H1 (cell line): ENCODE data around the gene FKBP6.

ENCODE experiments used
- CEBPB ChIP-seq: IDR thresholded peaks from 2 replicates; pipeline ENCODE4 v1.6.1; 2012; ENCODE audit warnings: low read depth, low read length
- EP300 ChIP-seq, 2 experiments: IDR thresholded peaks; 1 replicate in 1 of 2; 2 replicates in 1 of 2; pipeline ENCODE4 v1.6.1; 2011 to 2012; ENCODE audit warnings: low read depth in 2 of 2, low read length in 2 of 2, mild to moderate bottlenecking in 2 of 2, borderline replicate concordance in 1 of 2, inconsistent platforms in 1 of 2, moderate library complexity in 1 of 2
- EZH2 ChIP-seq: fragments of 200-600 bp; sonication (generic); IDR thresholded peaks from 2 replicates; pipeline ENCODE4 v1.7.1; 2012; ENCODE audit warnings: low read depth, mild to moderate bottlenecking, moderate library complexity, low read length, inconsistent platforms; ENCODE audit not compliant: severe bottlenecking
- JUND ChIP-seq: IDR thresholded peaks from 2 replicates; pipeline ENCODE4 v1.6.1; 2011; ENCODE audit warnings: mild to moderate bottlenecking, improper control_type of control experiment, low read length
- KDM1A ChIP-seq: fragments of 200-600, 300-600 bp; sonication (generic); IDR thresholded peaks from 2 replicates; pipeline ENCODE4 v1.7.1; 2016; ENCODE audit warnings: mild to moderate bottlenecking, low read length, borderline replicate concordance
- POLR2A ChIP-seq, 2 experiments: IDR thresholded peaks; 1 replicate in 1 of 2; 2 replicates in 1 of 2; pipeline ENCODE4 v1.6.1; 2011; ENCODE audit warnings: low read depth in 2 of 2, low read length in 2 of 2, mild to moderate bottlenecking in 2 of 2; ENCODE audit errors: control extremely low read depth in 1 of 2
- POU5F1 ChIP-seq: IDR thresholded peaks from 2 replicates; pipeline ENCODE4 v1.6.1; 2011; ENCODE audit warnings: low read depth, mild to moderate bottlenecking, low read length, moderate library complexity
- SIX5 ChIP-seq: IDR thresholded peaks from 2 replicates; pipeline ENCODE4 v1.6.1; 2011; ENCODE audit warnings: mild to moderate bottlenecking, low read depth, low read length
- SP1 ChIP-seq: IDR thresholded peaks from 2 replicates; pipeline ENCODE4 v1.6.1; 2011; ENCODE audit warnings: low read depth, low read length
- TBP ChIP-seq: IDR thresholded peaks from 2 replicates; pipeline ENCODE4 v1.6.1; 2011; ENCODE audit warnings: low read depth, low read length, improper control_type of control experiment
- TCF12 ChIP-seq: IDR thresholded peaks from 2 replicates; pipeline ENCODE4 v1.6.1; 2011; ENCODE audit warnings: low read depth, mild to moderate bottlenecking, low read length
- TF ChIP-seq, protein P1 (sequence below), 3 experiments: IDR thresholded peaks; 1 replicate in 2 of 3; 2 replicates in 1 of 3; pipeline versions ENCODE4 v1.5.1 to v1.6.1; 2011; ENCODE audit warnings: low read length in 3 of 3, mild to moderate bottlenecking in 3 of 3, inconsistent platforms in 2 of 3, low read depth in 1 of 3, moderate library complexity in 1 of 3; ENCODE audit not compliant: insufficient read depth in 1 of 3; ENCODE audit errors: control extremely low read depth in 1 of 3
- TF ChIP-seq, protein P2 (sequence below): IDR thresholded peaks from 2 replicates; pipeline ENCODE4 v1.6.1; 2012; ENCODE audit warnings: inconsistent platforms

DNA sequence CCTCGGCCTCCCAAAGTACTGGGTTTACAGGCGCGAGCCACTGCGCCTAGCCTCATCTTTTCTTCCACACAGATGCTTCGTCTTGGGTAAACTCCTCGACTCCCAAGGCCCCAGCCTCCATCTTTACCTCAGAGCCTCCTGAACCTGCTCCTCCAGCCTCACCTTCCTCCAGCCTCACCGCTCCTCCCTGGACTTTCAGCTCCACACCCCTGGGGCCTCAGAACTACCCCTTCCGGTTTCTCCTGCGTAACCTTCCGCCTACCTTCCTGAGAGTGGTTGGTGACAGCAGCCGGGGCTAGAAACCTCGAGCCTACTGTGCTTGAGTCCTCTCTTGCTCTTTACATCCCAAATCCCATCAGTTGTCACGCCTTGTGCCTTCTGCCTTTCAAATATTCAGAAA is 45.8 kb downstream of the FKBP6 start:
- no peak for TF ChIP-seq EZH2
- TF ChIP-seq, protein P1, sequence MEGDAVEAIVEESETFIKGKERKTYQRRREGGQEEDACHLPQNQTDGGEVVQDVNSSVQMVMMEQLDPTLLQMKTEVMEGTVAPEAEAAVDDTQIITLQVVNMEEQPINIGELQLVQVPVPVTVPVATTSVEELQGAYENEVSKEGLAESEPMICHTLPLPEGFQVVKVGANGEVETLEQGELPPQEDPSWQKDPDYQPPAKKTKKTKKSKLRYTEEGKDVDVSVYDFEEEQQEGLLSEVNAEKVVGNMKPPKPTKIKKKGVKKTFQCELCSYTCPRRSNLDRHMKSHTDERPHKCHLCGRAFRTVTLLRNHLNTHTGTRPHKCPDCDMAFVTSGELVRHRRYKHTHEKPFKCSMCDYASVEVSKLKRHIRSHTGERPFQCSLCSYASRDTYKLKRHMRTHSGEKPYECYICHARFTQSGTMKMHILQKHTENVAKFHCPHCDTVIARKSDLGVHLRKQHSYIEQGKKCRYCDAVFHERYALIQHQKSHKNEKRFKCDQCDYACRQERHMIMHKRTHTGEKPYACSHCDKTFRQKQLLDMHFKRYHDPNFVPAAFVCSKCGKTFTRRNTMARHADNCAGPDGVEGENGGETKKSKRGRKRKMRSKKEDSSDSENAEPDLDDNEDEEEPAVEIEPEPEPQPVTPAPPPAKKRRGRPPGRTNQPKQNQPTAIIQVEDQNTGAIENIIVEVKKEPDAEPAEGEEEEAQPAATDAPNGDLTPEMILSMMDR (IDR thresholded peaks at IDR 0.05; ENCODE audit: control extremely low read depth in 1 of 3, insufficient read depth in 1 of 3, low read depth in 1 of 3, low read length in 3 of 3) = no peak
- no peak for TF ChIP-seq CEBPB
- TF ChIP-seq, protein P2, sequence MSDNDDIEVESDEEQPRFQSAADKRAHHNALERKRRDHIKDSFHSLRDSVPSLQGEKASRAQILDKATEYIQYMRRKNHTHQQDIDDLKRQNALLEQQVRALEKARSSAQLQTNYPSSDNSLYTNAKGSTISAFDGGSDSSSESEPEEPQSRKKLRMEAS = no peak
- TF ChIP-seq TBP = no peak
- no peak for TF ChIP-seq SP1
- TF ChIP-seq EP300 (IDR thresholded peaks at IDR 0.05; ENCODE audit: borderline replicate concordance in 1 of 2, low read depth in 2 of 2, low read length in 2 of 2) = no peak
- TF ChIP-seq JUND = no peak
- TF ChIP-seq POLR2A (IDR thresholded peaks at IDR 0.05; ENCODE audit: control extremely low read depth in 1 of 2, low read depth in 2 of 2, low read length in 2 of 2) = no peak
- no peak for TF ChIP-seq TCF12
- TF ChIP-seq SIX5 = no peak
- TF ChIP-seq POU5F1 = no peak
- TF ChIP-seq KDM1A = no peak
